T-cell (primary cell): ENCODE data around the gene MFAP2. TPM values are rescaled to one million over a fixed set of nuclear protein-coding genes. Genes with fewer than 3 reads are reported as not detected.

ENCODE experiments used
- ATAC-seq, 4 experiments: fragments of 200-7000 bp in 3 of 4; fragments of 150-1000 bp in 1 of 4; cut with Tn5 transposase; replicated peaks in 1 of 4; 1 replicate in 3 of 4; 2 replicates in 1 of 4; pipeline ENCODE4 v1.10.0; 2021; ENCODE audit warnings: moderate library complexity in 3 of 4, mild to moderate bottlenecking in 2 of 4, moderate number of reproducible peaks in 1 of 4
- CTCF ChIA-PET, 2 donors: fragments of 300-600 bp; sonication (Branson Sonifier 250); formaldehyde crosslinking; loops; one replicate each; lab custom pipeline; 2022; ENCODE audit warnings: antibody characterized with exemption in 2 of 2; lab: Charles Lee
- POLR2A ChIA-PET, 2 donors: fragments of 300-600 bp; sonication (Branson Sonifier 250); formaldehyde crosslinking; loops; one replicate each; lab custom pipeline; 2022; ENCODE audit warnings: antibody characterized with exemption in 2 of 2; lab: Charles Lee
- DNase-seq, 35 experiments: peaks; one replicate each; pipeline versions ENCODE4 v3.0.0 to v3.0.0-alpha.2; 2013 to 2023
- H3K27ac ChIP-seq: one replicate; pipeline ENCODE4 v1.5.1; 2013; ENCODE audit warnings: low read length
- H3K27me3 ChIP-seq, 2 experiments: replicated peaks in 1 of 2; 1 replicate in 1 of 2; 2 replicates in 1 of 2; pipeline versions ENCODE4 v1.6.1 to v1.7.0; 2013; ENCODE audit warnings: low read length in 1 of 2, mixed read lengths in 1 of 2; ENCODE audit not compliant: control insufficient read depth in 2 of 2, insufficient read depth in 2 of 2; ENCODE audit errors: extremely low read depth in 1 of 2
- H3K36me3 ChIP-seq, 2 donors: 1 replicate in 1 of 2; 2 replicates in 1 of 2; pipeline versions ENCODE4 v1.6.1 to v1.7.0; 2013; ENCODE audit warnings: low read length in 1 of 2; ENCODE audit not compliant: control insufficient read depth in 2 of 2, insufficient read depth in 1 of 2; ENCODE audit errors: extremely low read depth in 1 of 2
- H3K4me1 ChIP-seq, 2 experiments: 1 replicate in 1 of 2; 2 replicates in 1 of 2; pipeline versions ENCODE4 v1.6.1 to v1.7.0; 2013; ENCODE audit warnings: low read length in 2 of 2, mixed read lengths in 1 of 2; ENCODE audit not compliant: insufficient read depth in 2 of 2, control insufficient read depth in 1 of 2; ENCODE audit errors: extremely low read depth in 1 of 2
- H3K4me3 ChIP-seq, 2 donors: 1 replicate in 1 of 2; 2 replicates in 1 of 2; pipeline versions ENCODE4 v1.5.1 to v1.7.0; 2013; ENCODE audit warnings: mild to moderate bottlenecking in 2 of 2, low read length in 1 of 2, moderate library complexity in 1 of 2; ENCODE audit not compliant: control insufficient read depth in 1 of 2; ENCODE audit errors: extremely low read depth in 1 of 2
- H3K9me3 ChIP-seq: 2 replicates; pipeline ENCODE4 v1.7.0; 2013
- H3K27ac Mint-ChIP-seq, 2 donors: one replicate each; pipeline ENCODE4 v1.8.0; 2020 to 2021; ENCODE audit warnings: mild to moderate bottlenecking in 2 of 2, mixed read lengths in 2 of 2
- H3K27me3 Mint-ChIP-seq, 2 donors: one replicate each; pipeline ENCODE4 v1.8.0; 2021 to 2022; ENCODE audit warnings: mixed read lengths in 2 of 2
- H3K36me3 Mint-ChIP-seq: one replicate; pipeline ENCODE4 v1.8.0; 2021; ENCODE audit warnings: mixed read lengths
- H3K4me1 Mint-ChIP-seq, 3 donors: one replicate each; pipeline ENCODE4 v1.8.0; 2020 to 2022; ENCODE audit warnings: mixed read lengths in 3 of 3, mild to moderate bottlenecking in 1 of 3
- H3K4me3 Mint-ChIP-seq, 3 donors: one replicate each; pipeline ENCODE4 v1.8.0; 2020 to 2022; ENCODE audit warnings: mild to moderate bottlenecking in 3 of 3, mixed read lengths in 3 of 3, moderate library complexity in 3 of 3
- H3K9me3 Mint-ChIP-seq, 3 donors: one replicate each; pipeline ENCODE4 v1.8.0; 2020 to 2022; ENCODE audit warnings: mixed read lengths in 3 of 3
- WGBS: methylation state at CpG from one replicate; pipeline ENCODE4 v1.1.5; 2013; ENCODE audit warnings: missing lambda C conversion rate; ENCODE audit not compliant: insufficient coverage; 5-methylcytosine and 5-hydroxymethylcytosine counted together
- total RNA-seq, 35 experiments: library from RNA in 6 of 35; stranded (reverse) in 6 of 35; fragments of 120-200 nt in 1 of 35; gene quantifications; one replicate each; pipeline versions ENCODE4 v1.2.1 to v1.2.4 and lab custom pipeline; 2013 to 2026

Gene MFAP2
- total RNA-seq, 5 donors from 2014 or later (not counting 1 experiment from before 2014, with no cell fraction given), result not detected

DNA sequence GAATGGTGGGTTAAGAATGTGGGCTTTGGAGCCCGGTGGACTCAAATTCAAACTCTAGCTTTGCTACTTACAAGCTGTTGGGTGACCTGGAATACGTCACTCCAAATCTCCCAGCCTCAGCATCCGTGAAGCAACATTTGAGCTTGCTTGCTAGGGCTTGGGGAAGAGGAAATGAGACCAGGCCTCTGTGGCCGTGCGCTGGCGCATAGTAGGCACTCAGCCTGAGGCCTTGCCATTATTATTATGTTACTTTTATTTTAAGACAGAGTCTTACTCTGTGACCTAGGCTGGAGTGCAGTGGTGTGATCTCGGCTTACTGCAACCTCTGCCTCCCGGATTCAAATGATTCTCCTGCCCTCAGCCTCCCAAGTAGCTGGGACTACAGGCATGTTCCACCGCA is 12.3 kb upstream of the MFAP2 start:
- no peaks in the 10 kb centered on the region for H3K9me3 Mint-ChIP-seq
- no peak overlapping the region for H3K4me3 ChIP-seq
- H3K27ac Mint-ChIP-seq, result no peak overlapping the region
- WGBS, result 97% methylated on average over 6 of the region's 9 CpGs
- H3K36me3 Mint-ChIP-seq, result peaks cover 21% of the 10 kb centered on the region
- H3K27me3 Mint-ChIP-seq, result no peaks in the 10 kb centered on the region
- DNase-seq, result no peak
- no peaks in the 10 kb centered on the region for H3K4me1 Mint-ChIP-seq
- H3K27me3 ChIP-seq, result no peaks in the 10 kb centered on the region
- POLR2A ChIA-PET, result no interaction called here
- peaks cover 26 to 33% of the 10 kb centered on the region in 2 donors for H3K36me3 ChIP-seq
- CTCF ChIA-PET, result no interaction called here
- H3K4me1 ChIP-seq, result no peaks in the 10 kb centered on the region
- H3K9me3 ChIP-seq, result no peaks in the 10 kb centered on the region
- H3K4me3 Mint-ChIP-seq, result no peak overlapping the region
- ATAC-seq, result no peak
- H3K27ac ChIP-seq, result no peak overlapping the region

DNA sequence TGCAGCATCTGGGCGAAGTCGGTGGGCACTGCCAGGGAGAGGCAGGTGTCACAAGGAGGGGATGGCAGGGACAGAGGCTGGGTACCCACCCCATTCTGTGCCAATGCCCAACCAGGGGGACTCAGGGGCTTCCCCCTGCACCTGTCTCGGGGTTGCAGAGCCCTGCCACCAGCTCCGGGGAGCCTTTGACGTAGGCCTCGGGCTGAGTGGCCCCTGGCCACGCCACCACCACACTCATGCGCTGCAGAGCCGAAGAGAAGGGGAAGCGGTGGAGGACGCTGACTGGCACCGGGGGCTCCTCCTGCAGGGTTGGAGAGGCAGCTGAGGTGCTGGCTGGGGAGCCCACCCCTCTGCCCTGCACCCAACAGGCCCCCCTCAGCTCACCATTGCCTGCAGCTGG is 11.7 kb upstream of the MFAP2 start:
- ATAC-seq, result no peak
- Histone ChIP-seq H3K9me3 (no peaks in the 10 kb centered on the region), H3K27ac (no peak overlapping the region), H3K27me3 (no peaks in the 10 kb centered on the region), H3K4me3 (no peak overlapping the region), H3K36me3 (peaks cover 28 to 38% of the 10 kb centered on the region in 2 donors), H3K4me1 (no peaks in the 10 kb centered on the region)
- no peak overlapping the region for H3K27ac Mint-ChIP-seq
- H3K27me3 Mint-ChIP-seq, result no peaks in the 10 kb centered on the region
- peaks cover 21% of the 10 kb centered on the region for H3K36me3 Mint-ChIP-seq
- no peak overlapping the region for H3K4me3 Mint-ChIP-seq
- H3K9me3 Mint-ChIP-seq, result no peaks in the 10 kb centered on the region
- DNase-seq, result no peak
- H3K4me1 Mint-ChIP-seq, result no peaks in the 10 kb centered on the region
- WGBS, result 95% methylated on average over 4 of the region's 12 CpGs
- ChIA-PET CTCF (no interaction called here), POLR2A (no interaction called here)

DNA sequence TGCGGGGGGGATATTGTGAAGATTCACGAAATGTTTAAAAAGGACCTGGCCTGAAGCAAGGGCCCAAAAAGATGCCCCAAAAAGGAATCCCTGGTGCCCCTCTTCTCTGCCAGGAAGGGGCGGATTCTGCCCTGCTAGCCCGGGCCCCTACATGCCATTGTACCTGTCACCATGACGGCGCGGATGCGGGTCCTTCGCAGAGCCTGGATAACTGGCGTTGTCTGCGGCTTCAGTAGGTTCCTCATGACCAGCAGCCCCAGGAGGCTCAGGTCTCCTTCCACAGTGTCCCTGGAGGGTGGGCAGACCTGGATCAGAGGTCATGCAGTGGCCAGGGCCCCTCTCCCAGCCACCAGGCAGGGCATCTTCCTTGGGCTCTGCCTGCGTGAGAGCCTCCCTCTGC is 11.2 kb upstream of the MFAP2 start:
- H3K36me3 ChIP-seq, result peaks cover 29 to 43% of the 10 kb centered on the region in 2 donors

DNA sequence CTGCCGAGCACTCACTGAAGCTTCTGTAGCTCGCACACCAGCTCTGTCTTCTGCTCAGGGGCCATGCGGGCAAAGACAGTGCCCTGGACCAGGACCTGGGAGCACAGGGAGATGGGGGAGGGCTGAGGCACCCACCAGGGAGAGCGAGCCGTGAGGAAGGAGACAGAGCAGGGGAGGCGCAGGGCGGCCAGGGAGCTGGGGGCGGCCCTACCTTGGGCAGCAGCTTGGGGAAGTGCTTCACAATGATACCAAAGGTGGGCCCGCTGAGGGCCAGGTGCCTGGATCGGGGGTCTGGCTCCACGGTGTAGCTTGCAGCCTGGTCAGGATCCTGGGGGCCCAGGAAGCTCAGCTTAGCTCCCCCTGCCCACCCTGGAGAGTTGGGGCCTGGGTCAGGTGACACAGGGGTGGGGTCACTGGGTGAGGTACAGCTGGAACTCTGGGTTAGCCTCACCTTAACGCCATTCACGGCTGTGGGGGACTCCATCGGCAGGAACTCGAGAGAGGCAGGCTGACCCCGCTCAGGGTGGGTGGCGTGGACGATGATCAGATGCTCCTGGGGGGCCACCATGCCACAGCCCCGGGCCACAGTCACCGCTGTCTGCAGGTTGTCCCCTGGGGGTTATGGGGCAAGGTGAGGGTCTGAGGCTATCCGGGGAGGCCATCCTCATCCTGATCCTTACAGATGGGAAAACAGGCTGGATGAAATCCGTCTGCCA is 9.4 kb upstream of the MFAP2 start:
- Histone ChIP-seq H3K27me3 (no peaks in the 10 kb centered on the region), H3K4me3 (no peak overlapping the region), H3K4me1 (no peaks in the 10 kb centered on the region), H3K27ac (no peak overlapping the region), H3K9me3 (no peaks in the 10 kb centered on the region), H3K36me3 (peaks cover 22 to 46% of the 10 kb centered on the region in 2 donors)
- Mint-ChIP-seq H3K4me3 (no peak overlapping the region), H3K9me3 (no peaks in the 10 kb centered on the region), H3K27me3 (no peaks in the 10 kb centered on the region), H3K36me3 (peaks cover 21% of the 10 kb centered on the region), H3K4me1 (no peaks in the 10 kb centered on the region), H3K27ac (no peak overlapping the region)
- ChIA-PET POLR2A (no interaction called here), CTCF (no interaction called here)
- ATAC-seq (no peak), DNase-seq (no peak)
- 95% methylated on average over 18 of the region's 22 CpGs for WGBS

More for the DNA sequence above, 11.2 kb upstream of the MFAP2 start:
- 98% methylated on average over 9 of the region's 12 CpGs for WGBS
- Histone ChIP-seq H3K4me1 (no peaks in the 10 kb centered on the region), H3K9me3 (no peaks in the 10 kb centered on the region), H3K27me3 (no peaks in the 10 kb centered on the region), H3K27ac (no peak overlapping the region), H3K4me3 (no peak overlapping the region)
- ATAC-seq, result no peak
- no peaks in the 10 kb centered on the region for H3K4me1 Mint-ChIP-seq
- H3K27me3 Mint-ChIP-seq, result no peaks in the 10 kb centered on the region
- POLR2A ChIA-PET, result no interaction called here
- DNase-seq, result no peak
- no peak overlapping the region for H3K27ac Mint-ChIP-seq
- peaks cover 21% of the 10 kb centered on the region for H3K36me3 Mint-ChIP-seq
- no peak overlapping the region for H3K4me3 Mint-ChIP-seq
- CTCF ChIA-PET, result no interaction called here
- no peaks in the 10 kb centered on the region for H3K9me3 Mint-ChIP-seq

DNA sequence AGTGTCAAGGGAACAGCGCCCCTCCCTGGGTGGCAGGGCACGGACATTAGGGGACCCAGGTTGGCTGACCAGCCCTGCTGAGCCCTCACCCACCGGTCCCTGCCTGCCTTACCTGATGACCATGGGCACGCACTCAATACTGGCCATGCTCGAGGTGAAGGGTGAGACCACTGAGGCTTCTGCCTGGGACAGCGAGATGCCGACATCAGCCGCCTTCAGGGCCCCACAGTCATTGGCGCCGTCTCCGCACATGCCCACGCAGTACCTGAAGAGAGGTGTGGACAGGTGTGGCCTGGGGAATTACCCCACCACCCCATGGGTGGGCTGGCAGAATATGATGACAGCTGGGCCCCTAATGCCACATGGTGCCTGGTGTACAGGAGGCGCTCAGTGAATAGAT is 7.8 kb upstream of the MFAP2 start:
- Mint-ChIP-seq H3K9me3 (no peaks in the 10 kb centered on the region), H3K36me3 (peaks cover 21% of the 10 kb centered on the region), H3K27ac (no peak overlapping the region), H3K4me1 (peaks cover 0 to 3% (median 0%) of the 10 kb centered on the region in 3 donors), H3K27me3 (peaks cover 3 to 4% of the 10 kb centered on the region in 2 donors), H3K4me3 (no peak overlapping the region)
- no peak overlapping the region for H3K4me3 ChIP-seq
- H3K27ac ChIP-seq, result no peak overlapping the region
- WGBS, result 95% methylated on average over 5 of the region's 13 CpGs
- ChIA-PET POLR2A (no interaction called here), CTCF (no interaction called here)
- H3K4me1 ChIP-seq, result no peaks in the 10 kb centered on the region
- no peak for DNase-seq
- ATAC-seq, result no peak
- H3K9me3 ChIP-seq, result no peaks in the 10 kb centered on the region
- peaks cover 0 to 10% of the 10 kb centered on the region in 2 experiments for H3K27me3 ChIP-seq
- H3K36me3 ChIP-seq, result peaks cover 22 to 45% of the 10 kb centered on the region in 2 donors

DNA sequence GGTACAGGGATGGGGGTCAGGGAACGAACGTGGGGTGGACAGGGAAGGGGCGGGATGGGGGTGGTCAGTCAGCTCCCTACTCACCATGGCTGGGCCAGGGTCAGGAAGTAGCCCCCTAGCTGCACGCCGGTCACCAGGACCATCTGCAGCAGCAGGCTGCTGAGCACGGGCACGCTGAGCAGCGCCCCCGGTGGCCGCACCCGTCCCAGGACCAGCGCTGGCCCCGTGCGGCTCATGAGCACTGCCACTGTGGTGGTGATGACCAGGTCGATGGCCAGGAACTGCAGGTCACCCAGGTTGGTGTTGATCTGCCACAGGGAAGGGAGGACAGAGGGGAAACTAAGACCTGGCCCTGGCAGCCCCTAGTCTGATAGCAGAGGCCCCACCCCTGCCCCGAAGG is 6.5 kb upstream of the MFAP2 start:
- Histone ChIP-seq H3K4me3 (no peak overlapping the region), H3K27me3 (peaks cover 0 to 21% of the 10 kb centered on the region in 2 experiments), H3K4me1 (no peaks in the 10 kb centered on the region), H3K36me3 (peaks cover 22 to 41% of the 10 kb centered on the region in 2 donors), H3K9me3 (no peaks in the 10 kb centered on the region), H3K27ac (no peak overlapping the region)
- Mint-ChIP-seq H3K27me3 (peaks cover 8 to 12% of the 10 kb centered on the region in 2 donors), H3K36me3 (peaks cover 21% of the 10 kb centered on the region), H3K4me3 (no peak overlapping the region), H3K4me1 (peaks cover 0 to 5% (median 0%) of the 10 kb centered on the region in 3 donors), H3K27ac (no peak overlapping the region), H3K9me3 (no peaks in the 10 kb centered on the region)
- WGBS, result 88% methylated on average over 15 of the region's 16 CpGs
- DNase-seq (no peak), ATAC-seq (no peak)
- POLR2A ChIA-PET, result no interaction called here
- CTCF ChIA-PET, result no interaction called here
